Measurements from ENCODE around the gene CFAP61. TPM values are rescaled to one million over a fixed set of nuclear protein-coding genes. Genes with fewer than 3 reads are reported as not detected.

The CFAP61 gene
- total RNA-seq, 1 donor from 2014 or later, result 0.45 TPM

DNA sequence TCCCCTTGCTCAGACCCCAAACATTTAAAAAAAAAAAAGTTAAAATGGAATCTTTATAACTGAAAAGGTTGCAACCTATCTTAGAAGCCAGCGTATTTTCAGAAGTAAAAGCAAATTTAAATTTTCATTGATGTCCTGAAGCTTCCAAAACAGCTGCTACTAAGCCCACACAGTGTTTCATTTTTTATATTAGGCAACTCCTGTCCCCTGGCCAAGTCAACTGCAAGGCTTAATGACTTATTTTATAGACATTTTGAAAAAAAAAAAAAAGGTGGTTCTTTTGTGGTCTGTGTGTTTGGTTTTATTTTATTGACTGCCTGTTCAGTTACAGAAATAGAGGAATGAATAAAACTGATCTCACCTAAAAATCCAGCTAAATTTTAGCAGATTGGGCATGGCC, 13.0 kb downstream of the CFAP61 start:
- Mint-ChIP-seq H3K4me1 (no peaks in the 10 kb centered on the region), H3K36me3 (no peaks in the 10 kb centered on the region), H3K4me3 (no peak overlapping the region), H3K27ac (no peak overlapping the region), H3K9me3 (no peaks in the 10 kb centered on the region), H3K27me3 (ENCODE audit: low read depth) (peaks cover 52% of the 10 kb centered on the region)
- TF ChIP-seq, protein P1, sequence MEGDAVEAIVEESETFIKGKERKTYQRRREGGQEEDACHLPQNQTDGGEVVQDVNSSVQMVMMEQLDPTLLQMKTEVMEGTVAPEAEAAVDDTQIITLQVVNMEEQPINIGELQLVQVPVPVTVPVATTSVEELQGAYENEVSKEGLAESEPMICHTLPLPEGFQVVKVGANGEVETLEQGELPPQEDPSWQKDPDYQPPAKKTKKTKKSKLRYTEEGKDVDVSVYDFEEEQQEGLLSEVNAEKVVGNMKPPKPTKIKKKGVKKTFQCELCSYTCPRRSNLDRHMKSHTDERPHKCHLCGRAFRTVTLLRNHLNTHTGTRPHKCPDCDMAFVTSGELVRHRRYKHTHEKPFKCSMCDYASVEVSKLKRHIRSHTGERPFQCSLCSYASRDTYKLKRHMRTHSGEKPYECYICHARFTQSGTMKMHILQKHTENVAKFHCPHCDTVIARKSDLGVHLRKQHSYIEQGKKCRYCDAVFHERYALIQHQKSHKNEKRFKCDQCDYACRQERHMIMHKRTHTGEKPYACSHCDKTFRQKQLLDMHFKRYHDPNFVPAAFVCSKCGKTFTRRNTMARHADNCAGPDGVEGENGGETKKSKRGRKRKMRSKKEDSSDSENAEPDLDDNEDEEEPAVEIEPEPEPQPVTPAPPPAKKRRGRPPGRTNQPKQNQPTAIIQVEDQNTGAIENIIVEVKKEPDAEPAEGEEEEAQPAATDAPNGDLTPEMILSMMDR (IDR thresholded peaks at IDR 0.05; ENCODE audit: unreplicated experiment), result no peak
- no peak for DNase-seq (ENCODE audit: low spot score in 2 of 2, unreplicated experiment in 2 of 2)

GRCh38 chr20:20070871-20071726, 18.8 kb downstream of the CFAP61 start:
- no peak overlapping the region for H3K4me3 Mint-ChIP-seq
- DNase-seq (ENCODE audit: low spot score in 2 of 2, unreplicated experiment in 2 of 2), result no peak
- H3K27me3 Mint-ChIP-seq (ENCODE audit: low read depth), result peaks cover 17% of the 10 kb centered on the region
- no peaks in the 10 kb centered on the region for H3K4me1 Mint-ChIP-seq
- H3K9me3 Mint-ChIP-seq, result no peaks in the 10 kb centered on the region
- no peaks in the 10 kb centered on the region for H3K36me3 Mint-ChIP-seq
- no peak overlapping the region for H3K27ac Mint-ChIP-seq
- TF ChIP-seq, protein P1 (IDR thresholded peaks at IDR 0.05; ENCODE audit: unreplicated experiment), result no peak

DNA sequence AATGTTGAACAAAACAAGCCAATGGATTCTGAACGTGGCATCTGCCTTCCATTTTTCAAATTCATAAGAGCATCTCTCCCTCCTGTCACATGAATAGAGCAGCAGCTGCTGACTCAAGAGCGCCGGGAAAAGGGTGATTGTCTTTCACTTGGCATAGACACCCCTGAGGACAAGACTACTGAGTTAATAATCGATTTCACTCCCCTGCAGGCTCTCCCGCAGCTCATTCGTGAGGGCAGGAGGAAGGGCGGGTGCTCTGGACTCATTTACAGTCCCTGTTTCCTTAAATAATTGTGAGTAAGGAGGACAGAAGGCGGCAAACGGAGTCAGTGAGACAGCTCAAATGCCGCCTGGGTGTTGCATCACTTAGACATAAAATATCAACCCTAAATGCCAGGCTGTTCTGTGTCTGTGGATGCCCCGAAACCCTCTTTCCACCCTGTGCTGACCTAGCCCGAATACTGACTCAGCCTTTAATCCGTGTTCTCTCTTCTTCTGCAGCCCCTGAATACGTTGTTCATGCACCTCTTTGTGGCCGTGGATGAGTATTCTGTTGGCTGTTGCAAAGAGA, 21.6 kb downstream of the CFAP61 start:
- TF ChIP-seq, protein P1 (IDR thresholded peaks at IDR 0.05; ENCODE audit: unreplicated experiment), result no peak
- no peaks in the 10 kb centered on the region for H3K36me3 Mint-ChIP-seq
- H3K27ac Mint-ChIP-seq, result no peak overlapping the region
- H3K4me3 Mint-ChIP-seq, result no peak overlapping the region
- peaks cover 10% of the 10 kb centered on the region for H3K4me1 Mint-ChIP-seq
- no peaks in the 10 kb centered on the region for H3K9me3 Mint-ChIP-seq
- no peak for DNase-seq (ENCODE audit: low spot score in 2 of 2, unreplicated experiment in 2 of 2)
- peaks cover 24% of the 10 kb centered on the region for H3K27me3 Mint-ChIP-seq (ENCODE audit: low read depth)

DNA sequence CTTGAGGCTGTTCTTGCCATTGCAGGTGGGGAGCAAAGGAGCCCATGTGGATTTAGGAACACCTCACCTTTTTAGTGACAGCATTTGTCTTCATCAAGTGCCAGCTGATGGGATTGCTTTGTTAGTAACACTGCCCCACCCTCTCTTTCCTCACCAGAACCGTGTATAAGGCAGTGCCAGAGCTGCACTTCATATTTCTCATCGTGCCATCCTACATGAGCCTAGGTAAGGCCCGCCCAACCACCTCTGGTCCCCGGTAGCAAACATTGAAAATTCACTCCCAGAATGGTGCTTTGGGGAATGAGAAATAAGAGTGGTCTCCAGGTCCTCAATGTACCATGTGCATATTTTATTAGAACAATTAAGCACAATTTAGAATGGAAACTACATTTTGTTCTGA, 22.7 kb downstream of the CFAP61 start:
- Mint-ChIP-seq H3K27me3 (ENCODE audit: low read depth) (peaks cover 28% of the 10 kb centered on the region), H3K36me3 (no peaks in the 10 kb centered on the region), H3K4me1 (peaks cover 15% of the 10 kb centered on the region), H3K27ac (no peak overlapping the region), H3K9me3 (no peaks in the 10 kb centered on the region), H3K4me3 (no peak overlapping the region)
- DNase-seq (ENCODE audit: low spot score in 2 of 2, unreplicated experiment in 2 of 2), result no peak
- TF ChIP-seq, protein P1 (IDR thresholded peaks at IDR 0.05; ENCODE audit: unreplicated experiment), result no peak

DNA sequence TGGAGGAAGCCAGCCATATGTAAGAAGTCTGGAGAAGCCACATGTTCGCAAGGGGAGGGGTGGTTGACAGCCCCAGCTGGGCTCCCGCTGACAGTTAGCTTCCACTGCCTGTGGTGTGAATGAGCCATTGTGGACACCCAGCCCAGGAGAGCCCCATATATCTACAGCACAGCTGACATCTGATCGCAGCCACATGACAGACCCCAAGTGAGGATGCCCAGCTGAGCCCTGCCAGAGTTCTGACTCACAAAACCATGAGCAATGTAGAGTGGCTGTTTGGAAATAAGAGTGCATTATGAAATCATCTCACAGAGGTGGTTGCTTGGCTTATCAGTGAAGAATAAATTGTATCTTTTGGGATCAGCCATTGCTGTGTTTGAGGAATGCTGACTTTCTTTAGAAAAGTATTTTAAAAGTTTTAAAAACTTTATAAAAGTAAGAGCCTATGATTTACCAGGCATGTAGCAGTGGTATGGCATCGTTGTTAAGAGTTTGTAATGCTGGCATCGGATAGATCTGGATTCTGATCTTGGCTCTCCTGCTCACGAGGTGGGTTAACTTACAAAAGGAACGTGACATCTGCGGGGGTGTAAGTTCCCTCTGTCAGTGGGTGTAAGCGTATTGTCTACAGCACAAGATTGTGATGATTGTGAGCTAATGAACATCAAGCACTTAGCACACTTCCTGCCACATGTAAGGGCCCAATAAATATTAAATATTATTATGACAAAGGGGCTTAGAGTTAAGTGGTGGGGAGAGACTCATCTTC, 24.1 kb downstream of the CFAP61 start:
- no peak overlapping the region for H3K4me3 Mint-ChIP-seq
- H3K9me3 Mint-ChIP-seq, result no peaks in the 10 kb centered on the region
- peaks cover 15% of the 10 kb centered on the region for H3K4me1 Mint-ChIP-seq
- peaks cover 39% of the 10 kb centered on the region for H3K27me3 Mint-ChIP-seq (ENCODE audit: low read depth)
- TF ChIP-seq, protein P1 (IDR thresholded peaks at IDR 0.05; ENCODE audit: unreplicated experiment), result no peak
- no peak for DNase-seq (ENCODE audit: low spot score in 2 of 2, unreplicated experiment in 2 of 2)
- no peak overlapping the region for H3K27ac Mint-ChIP-seq
- H3K36me3 Mint-ChIP-seq, result no peaks in the 10 kb centered on the region
